Kidney (tissue), 14 donors: ENCODE results near the gene CYB561A3. TPM values are rescaled to one million over a fixed set of nuclear protein-coding genes. Genes with fewer than 3 reads are reported as not detected.

Source experiments
- DNase-seq, 5 donors: peaks; one replicate each; pipeline ENCODE4 v3.0.0-alpha.2; 2013 to 2020
- FAIRE-seq: peaks from 2 replicates; lab custom pipeline; 2012; peaks lifted over from hg19 to GRCh38; lab: Jason Lieb, UNC
- H3K27ac ChIP-seq, 2 donors: one replicate each; pipeline ENCODE4 v1.7.0; 2013; ENCODE audit warnings: low read depth in 2 of 2, low read length in 2 of 2, inconsistent platforms in 1 of 2
- H3K27me3 ChIP-seq: one replicate; pipeline ENCODE4 v1.7.1; 2013; ENCODE audit warnings: low read length, inconsistent platforms; ENCODE audit not compliant: control insufficient read depth, insufficient read depth
- H3K36me3 ChIP-seq, 3 donors: one replicate each; pipeline versions ENCODE4 v1.7.0 to v1.7.1; 2013; ENCODE audit warnings: low read length in 3 of 3, control low read depth in 1 of 3, inconsistent platforms in 1 of 3; ENCODE audit not compliant: insufficient read depth in 3 of 3, control insufficient read depth in 2 of 3
- H3K4me1 ChIP-seq, 3 donors: one replicate each; pipeline versions ENCODE4 v1.7.0 to v1.7.1; 2013; ENCODE audit warnings: low read length in 3 of 3, inconsistent platforms in 1 of 3, low read depth in 1 of 3; ENCODE audit not compliant: control insufficient read depth in 2 of 3, insufficient read depth in 2 of 3
- H3K4me3 ChIP-seq, 3 donors: one replicate each; pipeline versions ENCODE4 v1.7.0 to v1.8.1; 2013; ENCODE audit warnings: low read length in 3 of 3, control low read depth in 1 of 3, inconsistent platforms in 1 of 3
- H3K9ac ChIP-seq, 3 donors: one replicate each; pipeline versions ENCODE4 v1.7.0 to v1.7.1; 2013; ENCODE audit warnings: low read length in 3 of 3, control low read depth in 1 of 3, inconsistent platforms in 1 of 3
- H3K9me3 ChIP-seq, 3 donors: one replicate each; pipeline versions ENCODE4 v1.7.0 to v1.7.1; 2013; ENCODE audit warnings: low read length in 3 of 3, control low read depth in 1 of 3, inconsistent platforms in 1 of 3; ENCODE audit not compliant: control insufficient read depth in 2 of 3, insufficient read depth in 1 of 3
- intact Hi-C: fragments of 100-400 bp; cut with DNase I; formaldehyde crosslinking; loops from one replicate; pipeline ENCODE4 v1.11.1; 2022
- polyA plus RNA-seq: library from polyadenylated mRNA; stranded (reverse); fragments of 350-450 nt; fragmentation: Illumina TruSeq; extraction: RNeasy Lipid Tissue Mini Kit (QIAGEN cat#74804); gene quantifications from one replicate; pipeline ENCODE4 v1.2.3, GENCODE V29; 2014; ENCODE audit warnings: low read depth, low replicate concordance; ENCODE audit not compliant: insufficient read depth
- total RNA-seq: library from RNA; stranded (reverse); fragmentation: NEBNext Ultra II Directional; extraction: Animal tissue kit (Norgen Biotek cat#: 25700); gene quantifications from one replicate; pipeline ENCODE4 v1.2.1, GENCODE V29; 2021
- TF ChIP-seq, protein P1 (sequence below): IDR thresholded peaks from 3 replicates; pipeline ENCODE4 v1.5.1; 2012; ENCODE audit warnings: mild to moderate bottlenecking, moderate library complexity, borderline replicate concordance; ENCODE audit not compliant: insufficient read depth; ENCODE audit errors: extremely low read depth
- donor health status: control.
- donor health status: control.
- donor health status: control.
- donor health status: control.
- donor health status: control.
- donor health status: DM: yes; HTN: yes; CAD: no.
- donor health status: Normal renal cell carcinoma (clear cell type).

Gene CYB561A3
- total and polyA plus RNA-seq, 2 donors from 2014 or later: 29.7 to 36.8 TPM

DNA sequence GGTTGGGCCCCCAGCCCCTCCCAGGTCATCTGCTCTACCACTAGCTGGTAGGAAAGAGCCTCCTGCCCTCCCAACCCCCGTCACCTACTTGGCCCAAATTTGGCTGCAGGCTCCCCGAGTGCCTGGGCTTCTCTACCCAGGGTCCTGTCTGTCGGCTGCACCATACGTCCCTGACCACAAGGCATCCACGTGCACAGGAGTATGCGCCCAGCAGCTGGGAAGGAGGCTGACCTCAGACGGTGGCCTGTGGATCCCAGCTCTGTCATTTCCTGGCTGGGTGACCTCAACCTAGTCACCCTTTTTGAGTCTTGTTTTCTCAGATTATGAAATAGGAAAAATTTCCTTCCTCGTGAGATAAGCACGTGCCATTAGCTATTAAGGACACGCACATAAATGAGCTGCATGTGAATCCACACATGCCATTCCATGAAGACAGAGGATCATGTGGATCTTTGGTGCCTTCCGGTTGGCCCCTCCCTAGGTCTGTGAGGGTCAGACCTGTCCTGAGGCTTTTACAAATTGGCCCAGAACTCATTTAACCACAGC, 13.7 kb downstream of the CYB561A3 start:
- Histone ChIP-seq H3K27me3 (no peaks in the 10 kb centered on the region), H3K27ac (peak overlapping the region in 1 of 2 donors; percentile 52), H3K4me1 (no peaks in the 10 kb centered on the region), H3K9ac (no peak overlapping the region), H3K4me3 (no peak overlapping the region), H3K36me3 (peaks cover 0 to 37% (median 23%) of the 10 kb centered on the region in 3 donors), H3K9me3 (no peaks in the 10 kb centered on the region)
- no peak for FAIRE-seq
- intact Hi-C loops: no loop called here
- DNase-seq: peak in 1 of 5 donors; percentile 81
- TF ChIP-seq, protein P1, sequence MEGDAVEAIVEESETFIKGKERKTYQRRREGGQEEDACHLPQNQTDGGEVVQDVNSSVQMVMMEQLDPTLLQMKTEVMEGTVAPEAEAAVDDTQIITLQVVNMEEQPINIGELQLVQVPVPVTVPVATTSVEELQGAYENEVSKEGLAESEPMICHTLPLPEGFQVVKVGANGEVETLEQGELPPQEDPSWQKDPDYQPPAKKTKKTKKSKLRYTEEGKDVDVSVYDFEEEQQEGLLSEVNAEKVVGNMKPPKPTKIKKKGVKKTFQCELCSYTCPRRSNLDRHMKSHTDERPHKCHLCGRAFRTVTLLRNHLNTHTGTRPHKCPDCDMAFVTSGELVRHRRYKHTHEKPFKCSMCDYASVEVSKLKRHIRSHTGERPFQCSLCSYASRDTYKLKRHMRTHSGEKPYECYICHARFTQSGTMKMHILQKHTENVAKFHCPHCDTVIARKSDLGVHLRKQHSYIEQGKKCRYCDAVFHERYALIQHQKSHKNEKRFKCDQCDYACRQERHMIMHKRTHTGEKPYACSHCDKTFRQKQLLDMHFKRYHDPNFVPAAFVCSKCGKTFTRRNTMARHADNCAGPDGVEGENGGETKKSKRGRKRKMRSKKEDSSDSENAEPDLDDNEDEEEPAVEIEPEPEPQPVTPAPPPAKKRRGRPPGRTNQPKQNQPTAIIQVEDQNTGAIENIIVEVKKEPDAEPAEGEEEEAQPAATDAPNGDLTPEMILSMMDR: no peak

- TF ChIP-seq, protein P1: no peak
- no peak overlapping the region for H3K27ac ChIP-seq
- H3K9me3 ChIP-seq: no peaks in the 10 kb centered on the region
- no peak overlapping the region for H3K4me3 ChIP-seq
- DNase-seq: no peak
- H3K36me3 ChIP-seq: peaks cover 0 to 53% (median 19%) of the 10 kb centered on the region in 3 donors
- no peaks in the 10 kb centered on the region for H3K4me1 ChIP-seq
- no peaks in the 10 kb centered on the region for H3K27me3 ChIP-seq
- no peak for FAIRE-seq
- intact Hi-C loops: no loop called here
- H3K9ac ChIP-seq: no peak overlapping the region
Observed at GRCh38 chr11:61345954-61346843, 15.5 kb downstream of the CYB561A3 start.

GRCh38 chr11:61345170-61345610, 16.5 kb downstream of the CYB561A3 start:
- Histone ChIP-seq H3K27ac (no peak overlapping the region), H3K9me3 (no peaks in the 10 kb centered on the region), H3K4me3 (no peak overlapping the region), H3K9ac (no peak overlapping the region), H3K36me3 (peaks cover 0 to 56% (median 13%) of the 10 kb centered on the region in 3 donors), H3K27me3 (no peaks in the 10 kb centered on the region), H3K4me1 (no peaks in the 10 kb centered on the region)
- DNase-seq: no peak
- TF ChIP-seq, protein P1: no peak
- intact Hi-C loops: no loop called here
- no peak for FAIRE-seq
